HG03520 (cell line): ENCODE data around the gene OBP2A.
"Not testable (repeated sequence)": the region's sequence is repeated elsewhere in the genome, so short reads cannot be mapped to it uniquely, and the experiment has no call there.

Experiments
- ATAC-seq: cut with Tn5 transposase; IDR thresholded peaks from one replicate; pipeline ENCODE4 v1.9.1; 2021; ENCODE audit warnings: mild to moderate bottlenecking, moderate library complexity; ENCODE audit not compliant: unreplicated experiment

Gene OBP2A

GRCh38 chr9:135545646-135546176 is at the start of gene OBP2A:
OBP2A (plus strand) TSS chr9:135546126; CDS start chr9:135546181, 55 bp downstream.
- not testable (repeated sequence) for ATAC-seq

GRCh38 chr9:135498381-135499126 is 47.4 kb upstream of the OBP2A start:
- no peak for ATAC-seq

- no peak for ATAC-seq
Observed at GRCh38 chr9:135499326-135500070, 46.4 kb upstream of the OBP2A start.

- ATAC-seq = no peak
Observed at GRCh38 chr9:135500071-135500524, 45.8 kb upstream of the OBP2A start.

- peak; percentile 73 for ATAC-seq
Observed at GRCh38 chr9:135500525-135501260, 45.2 kb upstream of the OBP2A start, which contains the start of gene MRPS2. MRPS2 (plus strand) TSS chr9:135500682; CDS start chr9:135500711, 29 bp downstream.

GRCh38 chr9:135501261-135502167 is 44.4 kb upstream of the OBP2A start:
- no peak for ATAC-seq

GRCh38 chr9:135502168-135502872 is 43.6 kb upstream of the OBP2A start:
- no peak for ATAC-seq

- no peak for ATAC-seq
Observed at GRCh38 chr9:135502873-135503321, 43.0 kb upstream of the OBP2A start.

- ATAC-seq = no peak
Observed at GRCh38 chr9:135503371-135504261, 42.3 kb upstream of the OBP2A start.

- ATAC-seq = no peak
Observed at GRCh38 chr9:135504262-135505243, 41.4 kb upstream of the OBP2A start.

- no peak for ATAC-seq
Observed at GRCh38 chr9:135505406-135506187, 40.3 kb upstream of the OBP2A start.

- ATAC-seq = no peak
Observed at GRCh38 chr9:135506327-135507103, 39.4 kb upstream of the OBP2A start.

GRCh38 chr9:135507104-135508035 is 38.6 kb upstream of the OBP2A start:
- no peak for ATAC-seq

- no peak for ATAC-seq
Observed at GRCh38 chr9:135508211-135508820, 37.6 kb upstream of the OBP2A start.
